Gastrocnemius medialis (tissue), 4 donors: ENCODE data around the gene SOWAHA.

Source experiments
- POLR2A ChIP-seq, 2 donors: fragments of 450-650 bp; IDR thresholded peaks; one replicate each; pipeline ENCODE4 v1.6.1; 2017; ENCODE audit warnings: antibody characterized with exemption in 2 of 2, mild to moderate bottlenecking in 2 of 2, moderate library complexity in 2 of 2
- TF ChIP-seq, protein P1 (sequence below), 5 experiments: fragments of 450-650 bp in 3 of 5; fragments of 200-600 bp in 2 of 5; sonication (generic) in 2 of 5; IDR thresholded peaks in 4 of 5; conservative IDR thresholded peaks in 1 of 5; 1 replicate in 4 of 5; 2 replicates in 1 of 5; pipeline ENCODE4 v1.5.1; 2016 to 2019; ENCODE audit warnings: antibody characterized with exemption in 5 of 5, mild to moderate bottlenecking in 3 of 5, moderate library complexity in 3 of 5

DNA sequence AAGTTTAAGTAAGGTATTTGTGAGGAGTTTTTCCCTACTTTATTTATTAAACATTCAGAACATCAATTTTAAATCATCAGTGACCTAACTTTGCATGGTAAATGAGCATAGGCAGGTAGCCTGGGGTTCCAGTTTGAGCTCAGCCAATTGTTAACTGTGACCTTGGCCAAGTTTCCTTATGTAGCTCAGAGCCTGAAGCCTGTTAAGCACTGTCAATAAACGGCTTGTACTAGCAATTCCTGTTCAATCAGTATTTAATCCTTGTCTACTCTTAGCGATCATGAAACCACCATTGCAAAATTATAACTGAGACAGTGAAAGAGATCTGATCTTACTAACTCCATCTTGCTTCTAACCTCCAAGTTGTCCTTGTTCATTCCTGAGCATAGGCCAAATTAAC lies 4.7 kb upstream of the SOWAHA start:
- TF ChIP-seq, protein P1, sequence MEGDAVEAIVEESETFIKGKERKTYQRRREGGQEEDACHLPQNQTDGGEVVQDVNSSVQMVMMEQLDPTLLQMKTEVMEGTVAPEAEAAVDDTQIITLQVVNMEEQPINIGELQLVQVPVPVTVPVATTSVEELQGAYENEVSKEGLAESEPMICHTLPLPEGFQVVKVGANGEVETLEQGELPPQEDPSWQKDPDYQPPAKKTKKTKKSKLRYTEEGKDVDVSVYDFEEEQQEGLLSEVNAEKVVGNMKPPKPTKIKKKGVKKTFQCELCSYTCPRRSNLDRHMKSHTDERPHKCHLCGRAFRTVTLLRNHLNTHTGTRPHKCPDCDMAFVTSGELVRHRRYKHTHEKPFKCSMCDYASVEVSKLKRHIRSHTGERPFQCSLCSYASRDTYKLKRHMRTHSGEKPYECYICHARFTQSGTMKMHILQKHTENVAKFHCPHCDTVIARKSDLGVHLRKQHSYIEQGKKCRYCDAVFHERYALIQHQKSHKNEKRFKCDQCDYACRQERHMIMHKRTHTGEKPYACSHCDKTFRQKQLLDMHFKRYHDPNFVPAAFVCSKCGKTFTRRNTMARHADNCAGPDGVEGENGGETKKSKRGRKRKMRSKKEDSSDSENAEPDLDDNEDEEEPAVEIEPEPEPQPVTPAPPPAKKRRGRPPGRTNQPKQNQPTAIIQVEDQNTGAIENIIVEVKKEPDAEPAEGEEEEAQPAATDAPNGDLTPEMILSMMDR (IDR thresholded peaks at IDR 0.05 in 4 of 5, conservative IDR thresholded peaks at IDR 0.05 in 1 of 5): no peak
- TF ChIP-seq POLR2A (IDR thresholded peaks at IDR 0.05): no peak
